ENCODE measurements around the gene IFNLR1. TPM values are rescaled to one million over a fixed set of nuclear protein-coding genes. Genes with fewer than 3 reads are reported as not detected.

The IFNLR1 gene
- total RNA-seq, 1 donor from 2014 or later, result 0.32 TPM

GRCh38 chr1:24181619-24182018 lies 5.5 kb downstream of the IFNLR1 start:
- H3K4me1 ChIP-seq, result no peaks in the 10 kb centered on the region
- TF ChIP-seq CTCF (IDR thresholded peaks at IDR 0.05), result no peak
- no peaks in the 10 kb centered on the region for H3K27me3 ChIP-seq
- DNase-seq (ENCODE audit: low spot score in 2 of 2), result no peak
- H3K4me3 ChIP-seq, result no peak overlapping the region
- intact Hi-C loops (cut with DNase I), result no loop called here
- H3K9me3 ChIP-seq, result no peaks in the 10 kb centered on the region
- H3K27ac ChIP-seq, result no peak overlapping the region
- H3K36me3 ChIP-seq, result no peaks in the 10 kb centered on the region

GRCh38 chr1:24180676-24181075 lies 6.4 kb downstream of the IFNLR1 start:
- Histone ChIP-seq H3K4me1 (no peaks in the 10 kb centered on the region), H3K4me3 (no peak overlapping the region), H3K27ac (no peak overlapping the region), H3K27me3 (no peaks in the 10 kb centered on the region), H3K9me3 (no peaks in the 10 kb centered on the region), H3K36me3 (no peaks in the 10 kb centered on the region)
- DNase-seq (ENCODE audit: low spot score in 2 of 2), result no peak
- TF ChIP-seq CTCF (IDR thresholded peaks at IDR 0.05), result no peak
- intact Hi-C loops (cut with DNase I), result no loop called here

- H3K4me3 ChIP-seq, result no peak overlapping the region
- H3K36me3 ChIP-seq, result no peaks in the 10 kb centered on the region
- DNase-seq (ENCODE audit: low spot score in 2 of 2), result no peak
- no peak overlapping the region for H3K27ac ChIP-seq
- H3K4me1 ChIP-seq, result no peaks in the 10 kb centered on the region
- TF ChIP-seq CTCF (IDR thresholded peaks at IDR 0.05), result no peak
- H3K9me3 ChIP-seq, result no peaks in the 10 kb centered on the region
- no peaks in the 10 kb centered on the region for H3K27me3 ChIP-seq
- intact Hi-C loops (cut with DNase I), result no loop called here
Observed at GRCh38 chr1:24179251-24179840, 7.7 kb downstream of the IFNLR1 start.

- H3K27ac ChIP-seq, result no peak overlapping the region
- intact Hi-C loops (cut with DNase I), result no loop called here
- H3K4me1 ChIP-seq, result no peaks in the 10 kb centered on the region
- H3K9me3 ChIP-seq, result no peaks in the 10 kb centered on the region
- DNase-seq (ENCODE audit: low spot score in 2 of 2), result no peak
- H3K4me3 ChIP-seq, result no peak overlapping the region
- no peaks in the 10 kb centered on the region for H3K36me3 ChIP-seq
- no peaks in the 10 kb centered on the region for H3K27me3 ChIP-seq
- TF ChIP-seq CTCF (IDR thresholded peaks at IDR 0.05), result no peak
Observed at GRCh38 chr1:24178407-24178806, 8.7 kb downstream of the IFNLR1 start.

GRCh38 chr1:24177161-24177560 lies 9.9 kb downstream of the IFNLR1 start:
- no peaks in the 10 kb centered on the region for H3K27me3 ChIP-seq

More at GRCh38 chr1:24177161-24177560, 9.9 kb downstream of the IFNLR1 start:
- no peak for DNase-seq (ENCODE audit: low spot score in 2 of 2)
- H3K4me3 ChIP-seq, result no peak overlapping the region
- intact Hi-C loops (cut with DNase I), result no loop called here
- no peak for TF ChIP-seq CTCF (IDR thresholded peaks at IDR 0.05)
- no peaks in the 10 kb centered on the region for H3K36me3 ChIP-seq
- H3K4me1 ChIP-seq, result no peaks in the 10 kb centered on the region
- H3K27ac ChIP-seq, result no peak overlapping the region
- no peaks in the 10 kb centered on the region for H3K9me3 ChIP-seq
